Stimulated activated CD4-positive, alpha-beta T cell treated with anti-CD3 and anti-CD28 coated beads, Interleukin-1b, Interleukin-23, amount 100 ng/mL, for 24 hours (primary cell): Measurements from ENCODE around the gene ERC2.

Experiments used
- DNase-seq, 4 experiments: peaks; one replicate each; pipeline ENCODE4 v3.0.0-alpha.2; 2020; ENCODE audit warnings: low read depth in 4 of 4, low spot score in 1 of 4

ERC2 gene

DNA sequence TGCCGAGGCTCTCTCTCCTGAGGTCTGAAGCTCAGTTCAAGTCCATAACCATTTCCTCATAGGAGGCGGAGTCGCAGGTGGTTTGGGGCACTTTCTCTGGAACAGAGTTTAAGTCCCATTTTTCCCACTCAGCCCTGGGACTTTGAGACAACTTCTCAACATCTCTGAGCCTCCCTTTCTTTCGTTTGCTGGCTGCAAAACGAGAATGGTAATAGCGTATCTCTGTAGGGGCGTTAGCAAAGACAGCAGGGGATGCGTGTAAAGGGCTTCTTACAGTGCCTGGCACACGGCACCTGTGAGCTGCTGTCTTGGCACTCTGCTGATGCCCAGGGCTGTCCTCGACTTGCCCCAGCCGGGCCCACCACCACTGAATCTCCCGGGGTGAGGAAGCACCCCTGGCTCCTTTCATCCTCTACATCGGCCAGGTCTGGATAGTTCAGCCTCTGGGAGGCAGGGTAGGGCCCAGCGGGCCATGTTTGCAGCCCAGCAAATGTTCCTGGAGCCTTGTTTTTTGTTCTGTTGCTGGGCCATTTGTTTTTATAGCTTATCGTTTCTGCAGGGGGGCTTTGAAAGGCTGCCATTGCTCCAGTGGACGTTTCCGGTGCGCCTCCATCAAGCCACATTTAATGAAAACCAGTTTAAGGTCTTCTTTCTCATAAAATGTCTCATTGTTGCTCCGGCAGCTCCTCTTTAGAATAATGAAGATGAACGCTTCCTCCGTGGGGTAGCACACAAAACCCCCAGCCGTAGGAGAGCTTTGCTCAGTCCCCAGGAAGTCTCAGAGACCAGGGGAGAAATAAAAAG is 921.2 kb downstream of the ERC2 start:
- no peak for DNase-seq

DNA sequence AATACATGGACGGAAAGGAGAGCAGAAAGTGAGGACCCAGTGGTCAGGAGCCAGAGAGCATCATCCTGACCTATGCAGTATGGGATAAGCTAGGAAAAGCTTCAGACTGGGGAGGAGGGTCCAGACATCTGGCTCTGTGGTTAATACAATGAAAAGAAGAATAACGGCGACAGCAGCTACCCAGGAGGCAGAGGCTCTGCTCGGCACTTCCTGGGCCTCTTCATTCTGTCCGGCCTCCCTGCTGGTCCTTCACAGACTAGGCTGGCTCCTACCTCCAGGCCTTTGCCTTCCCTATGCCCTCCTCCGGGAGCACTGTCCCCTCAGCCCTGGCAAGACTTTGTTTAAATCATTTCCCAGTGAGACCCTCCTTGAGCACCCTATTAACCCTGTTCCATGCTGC is 922.3 kb downstream of the ERC2 start:
- no peak for DNase-seq

DNA sequence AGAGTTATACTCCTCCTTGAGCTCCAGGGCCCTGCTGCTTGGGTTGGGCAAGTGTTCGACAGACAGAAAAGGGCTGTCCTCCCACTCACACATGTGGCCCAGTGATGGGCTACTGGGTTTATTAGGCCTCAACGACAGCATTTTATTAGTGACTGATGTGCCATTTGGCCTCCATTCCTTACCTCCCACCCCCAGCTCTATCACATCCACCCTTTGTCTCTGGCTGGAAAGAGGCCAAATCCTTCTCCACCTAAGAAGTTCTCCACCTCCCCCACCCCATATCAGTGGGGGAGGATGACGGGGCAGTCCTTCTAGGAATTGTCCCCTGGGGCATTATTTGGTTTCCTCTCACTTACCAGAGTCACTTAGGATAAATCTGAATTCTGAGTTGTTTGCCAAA is 924.0 kb downstream of the ERC2 start:
- no peak for DNase-seq

DNA sequence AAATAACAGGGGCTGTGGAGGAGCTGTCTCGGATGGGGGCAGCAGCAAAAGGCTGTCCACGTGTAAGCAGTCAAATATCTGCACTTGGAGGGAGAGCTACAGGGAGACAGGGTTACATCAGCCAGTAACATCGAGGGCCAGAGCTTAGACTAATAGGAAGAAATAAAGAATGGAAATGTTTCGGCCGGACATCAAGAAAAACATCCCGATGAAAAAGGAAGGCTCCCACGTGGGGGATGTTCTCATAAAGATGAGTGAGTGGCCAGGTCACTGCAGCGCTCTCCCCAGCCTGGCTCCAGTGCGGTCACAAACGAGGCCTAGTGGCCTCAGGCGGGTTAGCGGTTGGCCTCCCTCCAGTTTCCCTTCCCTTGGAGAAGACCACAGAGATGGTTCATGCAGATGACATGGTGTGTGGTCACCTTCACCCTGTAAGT is 925.1 kb downstream of the ERC2 start:
- DNase-seq = no peak

DNA sequence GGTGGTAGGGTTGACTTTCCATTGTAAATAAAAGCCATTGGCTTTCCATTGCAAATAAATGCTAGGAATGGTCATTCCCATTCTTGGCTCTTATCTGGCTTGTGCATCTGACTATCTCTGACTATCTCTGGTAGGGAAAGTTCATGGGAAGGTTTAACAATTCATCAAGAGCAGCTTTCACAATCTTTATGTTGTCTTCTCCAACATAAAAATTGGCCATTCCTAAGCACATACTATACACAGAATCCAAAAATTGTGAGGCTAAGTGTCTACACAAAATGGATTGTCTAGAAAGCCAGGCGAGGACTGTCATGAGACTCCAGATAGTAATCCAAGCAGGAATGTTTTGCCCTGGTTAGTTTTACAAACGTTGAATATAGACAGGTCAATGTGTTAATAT is 926.8 kb downstream of the ERC2 start:
- no peak for DNase-seq

DNA sequence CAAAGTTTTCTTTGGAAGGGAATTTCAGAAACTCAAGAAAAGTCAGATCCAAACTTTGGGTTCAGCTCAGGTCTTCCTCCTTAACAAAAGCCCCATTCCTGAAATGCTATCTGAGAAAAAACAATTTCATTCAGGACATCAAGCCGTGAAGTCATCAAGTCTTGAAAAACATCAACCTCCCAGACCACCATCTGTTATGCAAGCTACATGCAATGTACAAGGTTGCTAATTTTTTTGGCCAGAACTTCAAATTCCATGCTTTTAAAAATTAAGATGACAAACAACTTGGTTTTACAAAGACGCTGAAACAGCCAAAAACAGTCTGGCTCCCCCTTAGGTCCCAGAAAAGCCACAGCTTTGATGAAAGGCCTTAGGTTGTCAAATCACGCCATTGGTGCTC is 927.3 kb downstream of the ERC2 start:
- DNase-seq = no peak

DNA sequence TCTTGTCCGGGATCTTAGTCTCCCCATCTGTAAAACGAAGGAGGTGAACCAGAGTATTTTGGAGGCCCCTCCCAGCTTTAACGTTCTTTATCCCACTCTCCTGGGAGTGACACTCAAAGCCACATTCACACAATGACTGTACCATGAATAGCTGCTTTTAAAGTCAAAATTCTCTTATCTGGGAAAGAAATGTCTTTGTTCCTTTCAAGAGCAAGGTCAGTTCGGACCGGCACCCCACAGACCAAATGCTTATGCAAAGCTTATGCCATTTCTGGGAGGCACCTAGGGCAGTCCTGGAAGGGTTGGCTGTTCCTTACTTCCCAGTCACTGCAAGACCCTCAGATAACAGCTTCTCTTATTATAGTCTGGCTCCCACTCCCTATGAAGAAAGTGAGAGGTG is 927.7 kb downstream of the ERC2 start:
- no peak for DNase-seq

DNA sequence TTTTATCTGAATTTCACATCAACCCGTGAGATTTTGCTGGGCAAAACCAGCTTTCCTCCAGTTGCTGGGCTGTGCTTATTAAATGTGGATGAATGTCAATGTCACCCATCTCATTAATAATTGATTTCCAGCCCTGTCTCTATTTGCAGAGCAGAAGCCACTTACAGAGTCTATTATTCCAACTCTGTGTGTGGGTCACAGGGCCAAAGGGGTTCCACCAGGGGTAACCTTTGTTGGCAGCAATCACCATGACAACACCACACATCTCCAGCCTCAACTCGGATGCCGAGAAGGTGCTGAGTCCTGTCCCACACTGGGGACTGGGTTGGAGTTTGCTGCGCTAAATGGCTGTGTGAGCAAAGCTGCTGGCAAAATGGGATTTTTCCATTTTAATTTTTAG is 930.1 kb downstream of the ERC2 start:
- no peak for DNase-seq

DNA sequence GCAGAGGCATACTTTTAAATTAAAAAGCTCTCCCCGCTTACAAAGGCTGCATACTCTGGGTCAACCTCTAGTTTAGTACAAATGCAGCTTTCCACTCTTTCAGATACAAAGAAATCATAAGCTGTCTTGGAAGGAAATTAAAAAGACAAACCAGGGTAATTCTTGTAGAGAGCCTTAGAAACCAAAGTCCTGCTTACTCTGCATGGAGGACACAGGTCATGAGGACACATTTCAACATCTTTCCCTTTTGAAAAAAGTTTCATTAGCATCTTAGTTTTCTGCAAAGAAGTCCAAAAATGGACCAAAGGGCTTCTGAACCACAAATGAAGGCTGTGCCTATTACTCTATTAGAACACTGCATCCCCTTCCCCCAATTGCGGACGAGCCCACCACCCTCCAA is 930.7 kb downstream of the ERC2 start:
- DNase-seq = no peak

DNA sequence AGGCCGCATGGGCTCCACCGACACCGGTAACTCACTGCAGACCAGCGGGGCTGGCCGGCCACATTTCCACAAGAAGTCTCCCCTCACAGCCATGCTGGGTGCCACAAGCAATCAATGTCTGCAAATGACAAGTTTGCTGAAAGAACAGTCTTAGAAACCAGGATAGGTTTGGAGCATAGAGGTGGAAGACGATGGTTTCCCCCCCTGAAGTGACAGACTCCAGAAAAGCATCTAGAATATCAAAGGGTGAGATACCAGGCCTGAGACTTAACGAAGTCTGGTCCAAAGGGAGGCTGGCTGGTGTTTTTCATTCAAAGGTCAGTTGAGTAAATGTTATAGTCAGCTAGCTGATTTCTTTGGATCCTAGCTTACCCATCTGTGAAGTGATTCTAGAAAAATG is 931.1 kb downstream of the ERC2 start:
- no peak for DNase-seq

DNA sequence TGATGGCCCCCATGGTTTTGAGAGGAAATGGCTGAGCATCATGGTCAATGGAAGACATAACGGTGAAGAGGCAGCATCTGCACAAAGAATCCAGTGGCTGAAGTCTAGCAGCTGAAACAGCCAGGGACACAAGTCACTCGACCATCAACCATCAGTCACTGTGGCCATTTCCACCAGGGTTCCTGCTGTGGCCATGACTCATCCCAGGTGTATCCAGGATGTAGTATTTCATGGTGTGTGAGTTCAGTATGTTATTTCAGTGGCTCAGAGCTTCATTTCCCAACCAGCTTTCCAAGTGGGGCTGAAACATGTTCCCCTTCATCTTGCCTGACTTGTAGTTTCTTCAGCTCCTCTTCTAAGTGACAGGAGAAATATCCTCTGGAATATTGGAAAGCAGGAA is 933.4 kb downstream of the ERC2 start:
- DNase-seq = no peak

DNA sequence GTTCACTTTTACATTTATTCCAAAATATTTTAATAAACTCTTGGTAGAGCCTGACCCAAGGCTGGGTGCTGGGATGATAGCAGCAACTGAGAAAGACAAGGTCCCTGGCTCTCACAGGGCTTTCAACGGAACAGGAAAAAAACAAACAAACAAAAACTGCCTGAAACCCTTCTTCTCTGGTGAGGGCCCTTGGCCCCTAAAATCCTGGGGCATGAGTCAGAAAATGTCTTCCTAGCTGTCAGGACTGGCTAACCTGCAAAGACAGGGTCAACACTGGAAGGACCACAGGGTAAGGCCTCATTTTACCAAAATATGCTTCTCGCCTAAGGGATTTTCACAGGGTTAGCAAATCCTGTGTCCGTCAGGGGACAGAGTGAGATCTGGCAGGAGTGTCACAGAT is 935.5 kb downstream of the ERC2 start:
- no peak for DNase-seq

DNA sequence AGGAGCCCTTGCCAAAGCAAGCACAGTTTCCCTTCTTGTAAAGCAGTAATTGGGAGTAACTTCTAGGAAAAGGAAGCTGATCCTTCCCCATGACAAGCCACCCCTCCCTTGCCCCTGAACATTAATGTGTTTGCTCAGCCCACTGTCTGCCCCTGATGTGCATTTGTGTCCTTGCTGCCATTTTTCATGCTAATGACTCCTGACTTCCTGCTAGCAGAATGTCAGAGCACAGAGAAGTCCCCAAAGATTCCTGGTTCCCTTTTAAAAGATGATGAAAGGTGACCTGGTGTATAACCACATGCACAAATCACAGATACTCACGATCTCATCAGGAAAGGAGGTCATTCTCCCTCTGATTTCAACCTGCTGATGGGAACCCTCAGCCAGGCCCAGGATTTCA is 936.9 kb downstream of the ERC2 start:
- no peak for DNase-seq

DNA sequence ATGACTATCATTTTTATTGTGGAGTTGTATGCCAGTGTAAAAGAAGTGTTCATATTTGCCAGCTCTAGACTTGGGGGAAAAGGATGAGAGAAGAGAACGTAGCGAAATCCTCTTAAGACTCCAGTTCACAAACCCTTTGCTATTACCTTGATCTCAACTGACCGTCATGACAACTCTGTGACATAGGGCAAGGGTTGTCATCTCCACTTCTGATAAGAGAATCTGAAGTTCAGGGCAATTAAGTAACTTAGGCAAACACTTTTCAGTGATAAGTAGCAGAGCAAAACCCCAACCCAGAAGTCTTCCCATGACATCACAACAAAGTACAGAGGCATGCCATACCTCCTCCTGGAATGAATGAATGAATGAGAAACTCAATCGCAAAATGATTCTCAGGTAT is 940.9 kb downstream of the ERC2 start:
- DNase-seq = no peak

DNA sequence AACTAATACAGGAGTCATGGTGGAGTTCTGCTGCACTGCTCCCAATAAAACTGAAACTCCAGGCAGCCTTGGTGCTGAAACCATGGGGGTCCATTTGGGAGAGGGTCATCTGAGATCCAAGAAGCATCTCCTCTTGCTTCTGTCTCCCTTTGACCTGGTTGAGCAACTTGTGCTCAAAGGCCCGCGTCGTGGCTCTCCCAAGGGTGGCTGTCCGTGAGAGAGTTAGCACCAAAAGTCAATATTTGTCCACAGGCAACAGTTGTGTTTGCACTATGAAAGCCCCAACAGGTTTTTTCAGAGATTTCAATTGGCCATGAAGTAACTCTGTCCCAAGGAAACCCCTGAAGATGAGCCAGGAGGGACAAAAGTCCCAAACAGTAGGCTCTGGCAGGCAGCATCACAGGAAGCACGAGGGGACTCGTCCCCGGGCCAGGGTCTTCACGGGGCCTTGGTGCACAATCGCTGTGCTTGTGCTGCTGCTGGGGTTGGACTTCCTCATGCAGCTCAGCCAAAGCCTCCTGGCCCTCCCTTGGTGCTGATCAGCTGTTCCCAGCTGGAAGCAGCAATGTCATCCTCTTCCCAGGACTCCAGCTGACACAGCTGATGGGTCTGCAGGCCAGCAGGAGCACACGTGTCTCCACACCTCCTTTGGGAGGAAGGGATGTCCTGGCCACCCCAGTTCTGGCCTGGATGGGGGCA is 941.8 kb downstream of the ERC2 start:
- no peak for DNase-seq

DNA sequence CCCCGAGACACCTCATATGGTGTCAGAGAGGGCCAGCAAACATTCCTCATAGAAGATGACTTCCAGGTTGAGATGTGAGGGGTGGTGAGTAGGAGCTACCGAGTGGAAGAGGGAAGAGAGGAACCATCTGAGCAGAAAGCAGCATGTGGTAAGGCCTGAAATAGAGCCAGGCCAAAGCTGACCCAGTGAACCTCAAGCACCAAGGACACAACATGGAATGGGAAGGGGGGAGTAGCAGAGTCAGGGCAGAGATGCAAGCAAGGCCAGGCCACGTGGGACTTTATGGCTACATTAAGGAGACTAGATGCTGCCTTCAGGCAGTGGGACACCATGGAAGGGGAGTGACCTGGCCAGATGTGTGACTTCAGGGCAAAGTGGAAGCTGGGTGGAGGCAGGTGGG is 942.8 kb downstream of the ERC2 start:
- DNase-seq = no peak

DNA sequence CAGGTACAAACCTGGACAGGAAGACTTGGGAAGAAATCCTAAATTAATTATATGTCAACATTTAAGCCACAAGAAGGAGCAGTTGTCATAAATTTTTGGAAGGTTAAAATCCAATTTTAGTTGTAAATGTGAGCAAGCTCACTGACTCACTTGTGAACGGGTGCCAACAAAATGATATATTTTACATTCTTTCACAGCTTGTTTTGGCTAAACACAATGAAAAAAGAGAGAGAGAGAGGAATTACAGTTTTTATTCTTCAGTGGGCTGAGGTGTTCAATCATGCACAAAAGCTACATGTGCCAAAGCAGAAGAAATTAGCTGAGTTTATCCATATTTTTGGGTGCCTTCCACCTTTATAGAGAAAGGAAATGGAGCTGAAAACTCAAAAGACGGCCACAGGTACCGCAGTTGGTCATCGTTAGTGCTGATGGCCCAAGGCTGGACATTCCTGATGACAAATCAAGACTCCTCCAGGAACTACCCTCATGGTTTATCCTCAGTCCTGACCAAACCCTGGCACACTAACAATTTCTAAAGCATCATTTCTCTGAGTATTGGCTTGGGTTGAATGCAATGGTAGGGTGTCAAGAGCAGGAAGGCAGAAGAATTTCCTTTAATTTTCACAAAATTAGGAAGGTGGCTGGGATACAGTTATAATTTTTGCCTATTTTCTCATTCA is 943.6 kb downstream of the ERC2 start:
- no peak for DNase-seq

DNA sequence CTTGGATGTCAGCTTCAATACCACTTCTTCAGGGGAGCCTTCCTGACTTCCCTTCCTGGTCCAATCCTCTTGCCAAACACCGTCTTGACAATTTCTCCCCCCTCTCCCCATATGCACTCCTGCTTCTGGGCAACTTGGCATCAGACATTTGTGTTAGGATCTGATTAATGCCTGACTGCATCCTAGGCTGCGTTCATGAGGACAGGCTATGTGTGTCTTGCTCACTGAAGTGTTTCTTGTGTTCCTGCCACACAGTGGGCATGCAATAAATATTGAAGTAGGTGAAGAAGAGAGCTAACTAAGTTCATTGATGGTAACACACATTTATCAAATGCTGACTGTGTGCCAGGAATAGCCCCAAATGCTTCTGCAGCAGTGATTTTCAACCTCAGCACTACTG is 944.8 kb downstream of the ERC2 start:
- no peak for DNase-seq

DNA sequence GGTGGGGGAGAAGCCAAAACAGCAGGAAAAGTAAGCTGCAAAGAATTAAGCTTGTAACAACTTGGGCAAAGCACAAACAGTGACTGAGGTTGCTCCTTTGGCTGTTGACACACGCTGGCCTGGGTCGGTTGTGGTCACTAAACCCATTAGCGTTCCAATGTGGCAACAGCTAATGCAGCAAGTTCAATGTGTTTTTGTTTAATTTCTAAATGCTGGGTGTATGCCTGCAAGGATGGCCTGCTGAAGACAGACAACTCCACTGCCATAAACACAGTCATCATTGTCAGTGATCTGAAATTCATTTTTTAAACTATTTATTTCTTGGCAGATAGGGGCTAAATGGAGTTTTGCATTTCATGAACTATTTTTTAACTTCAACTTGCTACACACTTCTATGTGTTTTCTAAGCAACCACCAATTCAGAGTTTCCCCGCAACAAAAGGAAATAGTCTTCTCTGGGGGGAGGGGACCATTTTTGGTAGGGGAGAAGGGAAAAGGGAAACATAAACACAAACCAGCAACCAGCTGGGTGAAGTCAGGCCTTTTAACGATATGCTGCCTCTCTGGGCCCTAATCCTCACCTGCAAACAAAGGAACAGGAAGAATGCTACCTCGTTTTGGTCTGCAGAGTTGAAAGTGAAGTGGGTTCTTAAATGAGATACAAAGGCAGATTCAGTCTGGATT is 946.4 kb downstream of the ERC2 start:
- DNase-seq = no peak

DNA sequence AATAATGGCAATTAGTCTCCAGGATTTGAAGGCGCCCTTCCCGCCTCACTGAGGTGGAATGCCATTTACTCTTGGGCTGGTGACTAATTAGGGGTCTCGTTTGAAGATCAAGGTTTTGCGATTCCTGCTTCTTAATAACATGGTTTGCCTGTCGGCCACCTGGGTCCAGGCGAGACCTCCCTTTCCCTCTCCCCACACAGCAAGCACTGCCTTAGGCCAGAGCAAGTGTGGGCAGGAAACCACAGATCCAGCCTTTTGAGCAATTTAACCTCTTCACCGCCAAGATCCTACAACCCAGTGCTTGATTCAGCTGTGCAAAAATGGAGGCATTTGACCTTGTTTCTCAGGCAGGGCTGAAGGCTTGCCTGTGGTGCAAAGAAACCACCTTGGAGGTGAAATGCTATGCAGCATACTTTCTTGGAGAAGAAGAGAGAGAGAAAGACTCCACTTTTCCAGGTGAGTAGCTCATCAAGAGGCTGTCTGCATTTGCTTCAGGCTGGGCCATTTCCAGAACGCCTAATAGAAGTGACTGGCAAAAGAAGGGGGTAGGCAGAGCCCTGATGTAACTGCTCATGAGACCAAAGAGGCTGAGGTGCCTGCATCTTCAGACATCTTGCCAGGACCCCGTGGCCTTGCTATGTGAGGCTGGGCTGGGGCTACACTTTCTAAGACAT is 947.1 kb downstream of the ERC2 start:
- no peak for DNase-seq

DNA sequence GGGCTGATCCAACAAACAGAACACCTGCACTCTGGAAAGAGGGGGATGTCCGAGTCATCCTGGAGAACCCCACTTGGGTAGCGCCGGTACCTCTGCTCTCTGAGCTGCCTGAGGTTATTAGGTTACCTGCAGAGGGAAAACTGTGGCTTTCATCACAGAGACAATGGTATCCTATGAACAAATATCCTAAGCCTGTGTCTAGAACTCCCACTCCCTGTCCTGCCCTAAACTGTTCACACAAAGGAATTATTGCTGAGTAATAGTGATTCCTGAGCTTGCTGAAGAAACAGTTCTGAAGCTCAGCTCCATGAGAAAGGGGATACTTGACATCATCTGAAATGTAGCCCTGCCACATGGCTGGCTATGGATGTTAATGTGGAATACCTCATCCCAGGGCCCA is 949.2 kb downstream of the ERC2 start:
- no peak for DNase-seq
